Omental fat pad (tissue), 4 donors: Measurements from ENCODE around the gene MICOS13. TPM values are rescaled to one million over a fixed set of nuclear protein-coding genes. Genes with fewer than 3 reads are reported as not detected.

Experiments used
- ATAC-seq: fragments of 150-250 bp; one replicate; pipeline ENCODE4 v1.9.1; 2016; ENCODE audit warnings: mild to moderate bottlenecking, moderate library complexity; ENCODE audit not compliant: low FRiP score
- DNase-seq: peaks from one replicate; pipeline ENCODE4 v3.0.0-alpha.2; 2019; ENCODE audit warnings: low spot score
- total RNA-seq, 4 donors: library from RNA; depleted of rRNA; stranded (reverse); fragments of >200 nt; gene quantifications; one replicate each; pipeline ENCODE4 v1.1.0, GENCODE V29; 2016
- TF ChIP-seq, protein P1 (sequence below), 3 donors: fragments of 450-650 bp; IDR thresholded peaks; one replicate each; pipeline ENCODE4 v1.5.1; 2016 to 2017; ENCODE audit warnings: antibody characterized with exemption in 3 of 3, mild to moderate bottlenecking in 3 of 3, moderate library complexity in 2 of 3

The MICOS13 gene
- total RNA-seq, 4 donors from 2014 or later, result 24.4 to 54.6 (median 40.5) TPM

DNA sequence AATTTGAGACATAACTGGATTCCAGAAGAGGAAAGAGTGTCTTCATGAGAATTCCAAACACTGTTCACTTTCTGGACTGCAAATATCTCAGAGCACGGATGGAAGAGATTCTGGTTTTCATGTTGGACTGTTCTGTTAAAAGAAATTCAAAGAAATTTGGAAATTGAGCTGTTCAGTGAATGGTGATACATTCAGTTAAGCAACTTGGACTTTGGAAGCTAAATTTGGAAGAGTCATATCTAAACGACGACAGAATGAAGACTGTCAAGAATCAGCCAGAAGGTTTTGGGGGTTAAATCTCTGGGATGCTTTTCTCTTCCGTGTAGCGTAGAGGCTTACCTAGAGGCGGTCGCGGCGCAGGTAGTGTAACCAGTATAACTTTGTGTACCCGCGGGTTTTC is 31.9 kb downstream of the MICOS13 start:
- no peak for DNase-seq
- no peak for ATAC-seq
- TF ChIP-seq, protein P1, sequence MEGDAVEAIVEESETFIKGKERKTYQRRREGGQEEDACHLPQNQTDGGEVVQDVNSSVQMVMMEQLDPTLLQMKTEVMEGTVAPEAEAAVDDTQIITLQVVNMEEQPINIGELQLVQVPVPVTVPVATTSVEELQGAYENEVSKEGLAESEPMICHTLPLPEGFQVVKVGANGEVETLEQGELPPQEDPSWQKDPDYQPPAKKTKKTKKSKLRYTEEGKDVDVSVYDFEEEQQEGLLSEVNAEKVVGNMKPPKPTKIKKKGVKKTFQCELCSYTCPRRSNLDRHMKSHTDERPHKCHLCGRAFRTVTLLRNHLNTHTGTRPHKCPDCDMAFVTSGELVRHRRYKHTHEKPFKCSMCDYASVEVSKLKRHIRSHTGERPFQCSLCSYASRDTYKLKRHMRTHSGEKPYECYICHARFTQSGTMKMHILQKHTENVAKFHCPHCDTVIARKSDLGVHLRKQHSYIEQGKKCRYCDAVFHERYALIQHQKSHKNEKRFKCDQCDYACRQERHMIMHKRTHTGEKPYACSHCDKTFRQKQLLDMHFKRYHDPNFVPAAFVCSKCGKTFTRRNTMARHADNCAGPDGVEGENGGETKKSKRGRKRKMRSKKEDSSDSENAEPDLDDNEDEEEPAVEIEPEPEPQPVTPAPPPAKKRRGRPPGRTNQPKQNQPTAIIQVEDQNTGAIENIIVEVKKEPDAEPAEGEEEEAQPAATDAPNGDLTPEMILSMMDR (IDR thresholded peaks at IDR 0.05), result no peak

DNA sequence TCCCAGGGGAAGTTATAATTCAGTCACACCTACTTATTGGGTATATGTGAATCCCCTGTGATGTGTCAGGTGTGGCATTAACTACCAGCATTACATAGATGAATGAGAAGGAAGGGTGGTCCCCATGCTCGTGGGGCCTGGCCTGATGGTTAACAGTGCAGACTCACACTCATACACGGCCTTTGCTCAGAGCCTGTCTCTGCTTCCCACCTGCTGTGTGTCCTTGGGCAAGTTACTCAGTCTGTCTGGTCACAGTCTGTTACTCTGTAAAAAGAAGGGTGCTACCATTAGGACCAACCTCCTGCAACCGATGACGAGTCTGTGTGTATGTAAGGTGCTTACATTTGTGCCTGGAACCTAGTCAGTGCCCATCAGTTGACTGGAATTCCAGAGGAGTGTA is 33.6 kb downstream of the MICOS13 start:
- ATAC-seq (no peak), DNase-seq (no peak)
- TF ChIP-seq, protein P1 (IDR thresholded peaks at IDR 0.05), result no peak

DNA sequence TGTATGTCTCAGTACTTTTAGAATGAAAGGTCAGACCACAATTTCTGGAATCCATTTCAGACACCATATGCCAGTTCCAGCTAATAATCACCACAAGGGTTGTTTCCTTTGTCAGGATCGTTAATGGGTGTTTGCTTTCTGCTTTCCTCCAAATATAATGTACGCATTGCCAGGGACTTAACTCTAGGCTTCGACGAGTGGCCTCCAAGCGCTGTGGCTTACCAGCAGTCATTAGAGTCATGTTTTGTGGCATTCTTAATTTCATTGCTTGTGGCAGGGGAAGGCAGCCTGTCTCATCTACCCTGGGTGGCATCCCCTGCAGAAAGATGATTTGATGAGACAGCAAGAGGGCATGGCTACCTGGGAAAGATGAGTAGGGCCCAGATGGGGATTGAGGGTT is 34.9 kb downstream of the MICOS13 start:
- DNase-seq (no peak), ATAC-seq (no peak)
- TF ChIP-seq, protein P1 (IDR thresholded peaks at IDR 0.05), result no peak

DNA sequence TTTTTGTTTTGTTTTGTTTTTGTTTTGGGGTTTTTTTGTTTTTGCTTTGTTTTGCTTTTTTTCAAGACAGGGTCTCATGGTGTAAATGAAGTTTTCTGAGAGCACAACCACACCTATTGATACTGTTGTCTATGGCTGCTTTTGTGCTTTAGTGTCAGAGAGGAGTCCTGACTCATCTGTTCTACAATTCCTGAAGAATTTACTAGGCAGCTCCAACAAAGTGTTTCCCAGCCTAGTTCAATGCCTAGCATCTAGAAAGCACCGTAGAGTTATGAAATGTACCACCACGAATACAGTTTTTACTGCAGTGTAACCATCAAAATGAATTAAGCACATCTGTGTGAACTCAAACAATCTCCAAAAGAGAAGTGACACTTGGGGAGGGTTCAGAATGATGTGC is 36.3 kb downstream of the MICOS13 start:
- ATAC-seq (no peak), DNase-seq (no peak)
- TF ChIP-seq, protein P1 (IDR thresholded peaks at IDR 0.05), result no peak

DNA sequence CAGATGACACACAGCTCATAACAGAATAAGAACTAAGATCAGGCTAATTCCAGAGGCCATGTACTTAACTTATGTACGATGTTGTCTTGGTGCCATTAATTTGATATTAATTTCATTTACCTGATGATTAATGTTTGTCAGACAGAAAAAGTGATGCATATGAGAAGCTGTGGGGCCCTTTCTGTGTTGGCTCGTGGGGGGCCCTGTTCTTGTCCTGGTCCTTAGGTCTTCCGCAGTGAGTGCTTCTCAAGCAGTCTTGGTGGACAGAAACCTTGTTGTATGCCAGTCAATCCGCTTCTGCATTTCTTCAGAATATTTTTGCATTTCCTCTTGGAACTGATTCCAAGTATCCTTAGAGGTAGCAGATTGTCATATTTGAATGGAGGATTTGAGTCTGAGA is 37.3 kb downstream of the MICOS13 start:
- TF ChIP-seq, protein P1 (IDR thresholded peaks at IDR 0.05), result no peak
- no peak for DNase-seq

DNA sequence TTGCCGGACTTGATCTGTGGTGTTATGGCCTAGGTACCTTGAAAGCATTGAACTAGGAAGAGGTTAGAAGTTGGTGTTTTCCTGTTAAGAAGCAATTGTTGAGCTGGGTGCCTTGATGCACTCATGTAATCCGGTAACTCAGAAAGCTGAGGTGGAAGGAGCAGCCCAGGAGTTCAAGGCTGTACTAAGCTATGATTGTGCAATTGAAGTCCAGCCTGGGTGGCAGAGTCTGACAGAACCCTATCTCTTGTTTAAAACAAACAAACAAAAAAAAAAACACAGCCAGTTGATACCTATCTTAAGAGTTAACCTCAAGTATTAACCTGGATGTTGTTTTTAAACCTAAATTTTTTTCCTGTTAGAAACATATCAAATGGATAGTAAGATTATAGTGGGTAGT is 38.1 kb downstream of the MICOS13 start:
- no peak for ATAC-seq
- TF ChIP-seq, protein P1 (IDR thresholded peaks at IDR 0.05), result no peak
- no peak for DNase-seq

More for the DNA sequence above, 37.3 kb downstream of the MICOS13 start:
- no peak for ATAC-seq

DNA sequence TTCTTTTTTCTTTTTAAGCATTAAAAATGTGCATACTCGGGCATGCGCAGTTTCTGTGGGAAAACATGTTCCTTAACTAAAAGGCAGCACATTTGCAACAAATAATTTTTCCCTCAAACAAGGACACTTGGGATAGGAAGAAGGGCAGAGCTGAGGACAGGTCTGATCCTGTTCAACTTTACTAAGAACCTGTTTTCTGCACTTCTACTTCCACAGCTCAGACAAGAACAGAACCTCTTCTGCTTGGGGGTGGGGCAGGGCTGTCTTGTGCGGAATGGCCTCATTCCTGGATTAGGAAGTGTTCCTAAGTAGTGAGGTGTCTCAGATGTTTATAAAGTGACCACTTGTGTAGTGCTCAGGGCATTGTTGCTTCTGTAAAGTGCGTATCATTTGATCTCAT is 39.1 kb downstream of the MICOS13 start:
- ATAC-seq (no peak), DNase-seq (no peak)
- TF ChIP-seq, protein P1 (IDR thresholded peaks at IDR 0.05), result no peak
